Measurements from ENCODE around the gene EXOC4. TPM values are rescaled to one million over a fixed set of nuclear protein-coding genes. Genes with fewer than 3 reads are reported as not detected.

EXOC4 gene
- total RNA-seq, 1 experiment from 2014 or later, result 75.8 TPM

DNA sequence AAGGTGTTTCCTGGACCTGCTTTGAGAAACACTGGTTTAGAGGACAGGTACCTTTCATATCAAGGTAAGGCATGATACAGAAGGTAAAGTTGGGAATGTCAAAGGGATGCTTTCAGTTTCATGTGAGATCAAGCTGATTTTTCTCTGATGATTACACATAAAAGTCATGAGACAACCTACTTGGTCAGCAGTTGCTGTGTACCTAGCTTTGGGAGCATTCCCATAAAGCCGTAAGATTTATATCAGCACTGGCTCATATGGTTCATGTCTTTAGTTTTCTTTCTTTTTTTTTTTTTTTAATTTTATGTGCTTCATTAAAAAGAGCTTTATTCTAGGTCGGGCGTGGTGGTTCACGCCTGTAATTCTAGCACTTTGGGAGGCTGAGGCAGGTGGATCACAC is 609.0 kb downstream of the EXOC4 start:
- WGBS (ENCODE audit: extremely low coverage, insufficient read length, low lambda C conversion rate), result no CpG with 5 or more reads among the region's 4 CpGs

More for the DNA sequence above, 609.0 kb downstream of the EXOC4 start:
- Mint-ChIP-seq H3K27me3 (ENCODE audit: low read depth) (no peaks in the 10 kb centered on the region), H3K4me1 (peaks cover 12 to 26% of the 10 kb centered on the region in 2 experiments), H3K9me3 (peaks cover 3 to 4% of the 10 kb centered on the region in 2 experiments; a peak in 2 of 5 replicates), H3K36me3 (ENCODE audit: insufficient read depth in 1 of 3, low read depth in 3 of 3) (peaks cover 3 to 5% (median 4%) of the 10 kb centered on the region in 3 experiments; a peak in 4 of 7 replicates), H3K4me3 (no peak overlapping the region), H3K27ac (no peak overlapping the region)
- no peak overlapping the region for H2BK120ac ChIP-seq (ENCODE audit: low read depth, low read length, poor library complexity, severe bottlenecking)
- H2BK20ac ChIP-seq (ENCODE audit: low read depth, low read length, poor library complexity, severe bottlenecking), result no peak overlapping the region
- no peak overlapping the region for H2BK5ac ChIP-seq (ENCODE audit: insufficient read length, low read length)
- no peak for TF ChIP-seq CTCF (conservative IDR thresholded peaks at IDR 0.05)
- H3K27me3 ChIP-seq (ENCODE audit: insufficient read depth, low read length), result no peaks in the 10 kb centered on the region
- H4K8ac ChIP-seq (replicated peaks; ENCODE audit: insufficient read length, low read depth, low read length), result no peak overlapping the region
- H3K79me1 ChIP-seq (ENCODE audit: insufficient read depth, low read depth, low read length, poor library complexity, severe bottlenecking), result no peaks in the 10 kb centered on the region
- no peaks in the 10 kb centered on the region for H3K23me2 ChIP-seq (ENCODE audit: insufficient read length, low read depth, low read length, poor library complexity, severe bottlenecking)
- no peak overlapping the region for H3K4ac ChIP-seq (ENCODE audit: low read depth, low read length)
- no peaks in the 10 kb centered on the region for H4K20me1 ChIP-seq (ENCODE audit: control insufficient read depth, insufficient read depth, insufficient read length)
- no peak overlapping the region for H4K91ac ChIP-seq (ENCODE audit: insufficient read length, low read depth, low read length)
- no peak overlapping the region for H3T11ph ChIP-seq (ENCODE audit: low read length)
- H3K56ac ChIP-seq (ENCODE audit: insufficient read length, low read depth, low read length), result no peak overlapping the region
- H3K14ac ChIP-seq (ENCODE audit: insufficient read depth, low read length), result no peak overlapping the region
- no peak overlapping the region for H3K9ac ChIP-seq (ENCODE audit: extremely low read depth, insufficient read length, low read length)
- no peaks in the 10 kb centered on the region for H3K9me3 ChIP-seq (ENCODE audit: control insufficient read depth, low read depth, low read length)
- no peak overlapping the region for H3K27ac ChIP-seq (ENCODE audit: insufficient read length, low read depth, low read length)
- H3K79me2 ChIP-seq (ENCODE audit: insufficient read depth, low read length), result no peaks in the 10 kb centered on the region
- H2BK12ac ChIP-seq (ENCODE audit: insufficient read length, low read depth, low read length), result no peak overlapping the region
- H3K23ac ChIP-seq (ENCODE audit: insufficient read length, low read depth, low read length), result no peak overlapping the region
- no peak for DNase-seq
- H3K4me2 ChIP-seq (ENCODE audit: insufficient read depth, insufficient read length, low read length), result no peak overlapping the region
- H2AK5ac ChIP-seq (ENCODE audit: insufficient read length, low read length), result no peak overlapping the region
- no peak overlapping the region for H2AFZ ChIP-seq (ENCODE audit: low read length)
- H4K5ac ChIP-seq (ENCODE audit: insufficient read length, low read depth, low read length), result no peak overlapping the region
- H3K18ac ChIP-seq (ENCODE audit: insufficient read length, low read depth, low read length), result no peak overlapping the region
- H3K4me1 ChIP-seq (ENCODE audit: insufficient read depth, low read length), result peaks cover 2% of the 10 kb centered on the region; the same call in 1 of the 2 replicates
- no peak overlapping the region for H2BK15ac ChIP-seq (ENCODE audit: low read depth, low read length)
